ENCODE results near the gene TNIK. TPM values are rescaled to one million over a fixed set of nuclear protein-coding genes. Genes with fewer than 3 reads are reported as not detected.

The TNIK gene
- polyA plus RNA-seq, 1 of the 3 experiments (the other 2 are of a cell fraction), result 19.4 TPM

- TF ChIP-seq ZBTB33 (IDR thresholded peaks at IDR 0.05; ENCODE audit: borderline replicate concordance, low read depth), result no peak
Observed at GRCh38 chr3:171123915-171124314, 336.3 kb downstream of the TNIK start (continued).

- DNase-seq, result no peak
- H3K4me2 ChIP-seq, result no peak overlapping the region
Observed at GRCh38 chr3:171122861-171123260, 337.3 kb downstream of the TNIK start.

More at GRCh38 chr3:171122861-171123260, 337.3 kb downstream of the TNIK start:
- no peaks in the 10 kb centered on the region for H3K79me2 ChIP-seq (ENCODE audit: insufficient read depth)
- ChIA-PET POLR2A (no interaction called here), CTCF (interaction anchor here (0.8 to 1.1 kb wide), 2 partner anchors 13 to 32 kb away, joined by 3 read pairs; no protein-coding TSS in a partner anchor)
- WGBS (ENCODE audit: low lambda C conversion rate), result 88% methylated on average over 2 of the region's 2 CpGs
- no peaks in the 10 kb centered on the region; a peak in 1 of 4 replicates for H3K4me1 ChIP-seq (ENCODE audit: control insufficient read depth in 1 of 2, insufficient read depth in 2 of 2, low read depth in 1 of 2, low read length in 1 of 2)
- H4K20me1 ChIP-seq (ENCODE audit: insufficient read depth), result no peaks in the 10 kb centered on the region
- H3K9ac ChIP-seq, result no peak overlapping the region
- no peaks in the 10 kb centered on the region for H3K9me3 ChIP-seq
- H3K36me3 ChIP-seq (replicated peaks in 1 of 2; ENCODE audit: control insufficient read depth in 1 of 2, insufficient read depth in 2 of 2, low read length in 1 of 2), result peaks cover 34 to 55% of the 10 kb centered on the region in 2 experiments
- no peaks in the 10 kb centered on the region for H3F3A ChIP-seq (replicated peaks; ENCODE audit: insufficient read depth)
- no peak overlapping the region for H2AFZ ChIP-seq (ENCODE audit: low read depth)
- H3K4me3 ChIP-seq (ENCODE audit: low read depth in 2 of 2, low read length in 1 of 2), result no peak overlapping the region
- no peak overlapping the region for H3K27ac ChIP-seq (ENCODE audit: low read depth in 2 of 2, low read length in 1 of 2)
- H3K27me3 ChIP-seq (ENCODE audit: insufficient read depth), result no peaks in the 10 kb centered on the region
- TF ChIP-seq TEAD4 (IDR thresholded peaks at IDR 0.05; ENCODE audit: borderline replicate concordance, insufficient read depth), result no peak
- no peak for TF ChIP-seq EP300 (IDR thresholded peaks at IDR 0.05; ENCODE audit: borderline replicate concordance in 1 of 2, low read depth in 1 of 2, low read length in 1 of 2)
- TF ChIP-seq RCOR1 (IDR thresholded peaks at IDR 0.05; ENCODE audit: low read length), result no peak
- TF ChIP-seq MEF2A (IDR thresholded peaks at IDR 0.05; ENCODE audit: borderline replicate concordance, low read depth), result no peak
- no peak for TF ChIP-seq RXRA (IDR thresholded peaks at IDR 0.05; ENCODE audit: borderline replicate concordance, low read depth)
- TF ChIP-seq SMC3 (IDR thresholded peaks at IDR 0.05; ENCODE audit: low read depth, low read length), result no peak
- TF ChIP-seq SIN3A (IDR thresholded peaks at IDR 0.05; ENCODE audit: borderline replicate concordance, low read depth, low read length), result no peak
- TF ChIP-seq JUND (IDR thresholded peaks at IDR 0.05), result no peak
- TF ChIP-seq POLR2AphosphoS5 (IDR thresholded peaks at IDR 0.05; ENCODE audit: low read depth, low read length), result no peak
- TF ChIP-seq FOXM1 (IDR thresholded peaks at IDR 0.05; ENCODE audit: low read depth), result no peak
- no peak for TF ChIP-seq TAF1 (IDR thresholded peaks at IDR 0.05; ENCODE audit: borderline replicate concordance, low read depth, low read length)
- no peak for TF ChIP-seq USF1 (IDR thresholded peaks at IDR 0.05; ENCODE audit: borderline replicate concordance, low read depth)
- no peak for TF ChIP-seq NRF1 (IDR thresholded peaks at IDR 0.05; ENCODE audit: low read depth, low read length)
- TF ChIP-seq ELF1 (IDR thresholded peaks at IDR 0.05), result no peak
- TF ChIP-seq GATA2 (CRISPR knock-in tag; IDR thresholded peaks at IDR 0.05), result no peak
- TF ChIP-seq TCF12 (IDR thresholded peaks at IDR 0.05), result no peak
- no peak for TF ChIP-seq CTCF (IDR thresholded peaks at IDR 0.05)
- no peak for TF ChIP-seq FOXJ3 (CRISPR knock-in tag; IDR thresholded peaks at IDR 0.05)
- TF ChIP-seq MAX (IDR thresholded peaks at IDR 0.05; ENCODE audit: low read depth), result no peak
- no peak for TF ChIP-seq REST (IDR thresholded peaks at IDR 0.05; ENCODE audit: low read depth, low read length)
- H3K9me2 ChIP-seq, result no peaks in the 10 kb centered on the region
